Vagina (tissue), 2 donors: Measurements from ENCODE around the gene CYP46A1.

Experiments used
- POLR2A ChIP-seq, 2 donors: fragments of 450-650 bp; IDR thresholded peaks; one replicate each; pipeline ENCODE4 v1.6.1; 2017; ENCODE audit warnings: antibody characterized with exemption in 2 of 2, mild to moderate bottlenecking in 2 of 2, moderate library complexity in 2 of 2
- POLR2AphosphoS5 ChIP-seq, 2 donors: sonication (generic); formaldehyde crosslinking; IDR thresholded peaks; one replicate each; pipeline ENCODE4 v1.9.0; 2017; ENCODE audit warnings: antibody characterized with exemption in 2 of 2, mild to moderate bottlenecking in 2 of 2, low read depth in 1 of 2; ENCODE audit not compliant: insufficient read depth in 1 of 2

GRCh38 chr14:99675382-99675835 is 8.7 kb upstream of the CYP46A1 start:
- TF ChIP-seq POLR2AphosphoS5 (IDR thresholded peaks at IDR 0.05; ENCODE audit: insufficient read depth in 1 of 2, low read depth in 1 of 2) (no peak), POLR2A (IDR thresholded peaks at IDR 0.05) (no peak)
